Hepatocyte (in vitro differentiated cells): ENCODE measurements around the gene EPHA4. TPM values are rescaled to one million over a fixed set of nuclear protein-coding genes. Genes with fewer than 3 reads are reported as not detected.

Experiments
- DNase-seq: peaks from one replicate; pipeline ENCODE4 v3.0.0-alpha.2; 2016; ENCODE audit warnings: low spot score
- H2AFZ ChIP-seq: fragments of 200-600 bp; sonication (generic); 2 replicates; pipeline ENCODE4 v1.6.0; 2016; ENCODE audit warnings: antibody characterized with exemption, mild to moderate bottlenecking
- H3K27ac ChIP-seq: fragments of 200-600 bp; sonication (generic); 2 replicates; pipeline ENCODE4 v1.5.1; 2016; ENCODE audit warnings: mild to moderate bottlenecking
- H3K27me3 ChIP-seq: fragments of 200-600 bp; sonication (generic); 2 replicates; pipeline ENCODE4 v1.6.1; 2016
- H3K36me3 ChIP-seq: fragments of 200-600 bp; sonication (generic); replicated peaks from 2 replicates; pipeline ENCODE4 v1.5.1; 2016; ENCODE audit warnings: low read depth; ENCODE audit not compliant: insufficient read depth
- H3K4me1 ChIP-seq: fragments of 200-600 bp; sonication (generic); 2 replicates; pipeline ENCODE4 v1.5.1; 2016; ENCODE audit warnings: mild to moderate bottlenecking, moderate library complexity; ENCODE audit not compliant: insufficient read depth
- H3K4me2 ChIP-seq: fragments of 200-600 bp; sonication (generic); 2 replicates; pipeline ENCODE4 v1.6.0; 2016
- H3K4me3 ChIP-seq: fragments of 200-600 bp; sonication (generic); 2 replicates; pipeline ENCODE4 v1.5.1; 2016; ENCODE audit warnings: mild to moderate bottlenecking
- H3K79me2 ChIP-seq: fragments of 200-600 bp; sonication (generic); 2 replicates; pipeline ENCODE4 v1.6.0; 2017; ENCODE audit warnings: mild to moderate bottlenecking
- H3K9me2 ChIP-seq: fragments of 200-600 bp; sonication (generic); replicated peaks from 2 replicates; pipeline ENCODE4 v1.6.0; 2017; ENCODE audit warnings: mild to moderate bottlenecking; ENCODE audit not compliant: insufficient read depth
- H3K9me3 ChIP-seq: fragments of 200-600 bp; sonication (generic); 2 replicates; pipeline ENCODE4 v1.5.1; 2016; ENCODE audit warnings: low read depth, mild to moderate bottlenecking
- H4K20me1 ChIP-seq: fragments of 200-600 bp; sonication (generic); 2 replicates; pipeline ENCODE4 v1.6.0; 2016; ENCODE audit warnings: mild to moderate bottlenecking; ENCODE audit not compliant: insufficient read depth, poor library complexity, severe bottlenecking
- CTCF ChIP-seq: fragments of 200-600 bp; sonication (generic); IDR thresholded peaks from 2 replicates; pipeline ENCODE4 v1.5.1; 2016; ENCODE audit warnings: antibody characterized with exemption, mild to moderate bottlenecking; ENCODE audit not compliant: poor library complexity
- EZH2 ChIP-seq: fragments of 200-600 bp; sonication (generic); IDR thresholded peaks from 2 replicates; pipeline ENCODE4 v1.6.1; 2016; ENCODE audit warnings: antibody characterized with exemption, mild to moderate bottlenecking, borderline replicate concordance
- EZH2phosphoT487 ChIP-seq: fragments of 200-600 bp; sonication (generic); IDR thresholded peaks from one replicate; pipeline ENCODE4 v1.6.1; 2018; ENCODE audit warnings: antibody characterized with exemption, mild to moderate bottlenecking, low read depth, moderate library complexity; ENCODE audit not compliant: unreplicated experiment, severe bottlenecking
- WGBS: methylation state at CpG from one replicate; pipeline ENCODE4 v1.1.6; 2016; ENCODE audit warnings: low lambda C conversion rate; ENCODE audit errors: missing lambda C conversion rate; 5-methylcytosine and 5-hydroxymethylcytosine counted together
- polyA plus RNA-seq: library from polyadenylated mRNA; unstranded; fragments of >200 nt; fragmentation: Nextera tagmentation; extraction: Ambion mirVana; gene quantifications from 2 replicates; pipeline ENCODE4 v1.2.1, GENCODE V29; 2016
- total RNA-seq: library from RNA; depleted of rRNA; stranded (reverse); fragments of >200 nt; gene quantifications from 2 replicates; pipeline ENCODE4 v1.2.3, GENCODE V29; 2014

The EPHA4 gene
- total and polyA plus RNA-seq, 2 experiments from 2014 or later, result 7.8 to 36.8 TPM

DNA sequence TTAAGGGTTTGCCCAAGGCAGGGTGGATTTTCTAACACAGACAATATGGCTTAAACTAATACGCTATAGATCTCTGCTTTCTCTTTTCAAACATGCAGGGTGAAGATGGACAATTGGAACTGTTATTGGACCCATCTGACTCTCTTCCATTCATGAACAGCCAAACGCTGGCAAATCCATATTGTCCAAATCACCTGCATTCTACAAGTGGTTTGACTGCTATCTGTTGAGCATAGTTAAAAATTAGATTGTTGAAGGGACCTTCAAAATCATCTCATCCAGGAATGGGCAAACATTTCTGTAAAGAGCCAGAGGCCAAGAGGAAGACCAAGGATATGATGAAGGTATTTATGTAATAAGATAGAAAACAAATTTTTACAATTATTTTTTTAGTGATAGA, 65.6 kb downstream of the EPHA4 start:
- TF ChIP-seq EZH2phosphoT487, result no peak
- no peak for TF ChIP-seq CTCF
- no peak for TF ChIP-seq EZH2
- peaks cover 15% of the 10 kb centered on the region for H3K79me2 ChIP-seq
- H3K9me3 ChIP-seq, result no peaks in the 10 kb centered on the region
- H4K20me1 ChIP-seq, result no peaks in the 10 kb centered on the region
- no peak overlapping the region for H3K27ac ChIP-seq
- WGBS, result 99% methylated on average over 2 of the region's 2 CpGs
- no peaks in the 10 kb centered on the region for H3K27me3 ChIP-seq
- H3K36me3 ChIP-seq, result no peaks in the 10 kb centered on the region
- H3K9me2 ChIP-seq, result no peaks in the 10 kb centered on the region
- no peak overlapping the region for H3K4me3 ChIP-seq
- no peak overlapping the region for H3K4me2 ChIP-seq
- no peak for DNase-seq
- H3K4me1 ChIP-seq, result peaks cover 5% of the 10 kb centered on the region
- no peak overlapping the region for H2AFZ ChIP-seq

GRCh38 chr2:221505605-221506004, 66.5 kb downstream of the EPHA4 start:
- no peak overlapping the region for H3K27ac ChIP-seq
- H3K79me2 ChIP-seq, result peaks cover 15% of the 10 kb centered on the region
- TF ChIP-seq EZH2phosphoT487 (no peak), EZH2 (no peak), CTCF (no peak)
- H4K20me1 ChIP-seq, result no peaks in the 10 kb centered on the region
- H3K4me2 ChIP-seq, result no peak overlapping the region
- H3K4me1 ChIP-seq, result peaks cover 14% of the 10 kb centered on the region
- H2AFZ ChIP-seq, result no peak overlapping the region
- no peak for DNase-seq
- no peaks in the 10 kb centered on the region for H3K36me3 ChIP-seq
- WGBS, result 97% methylated on average over 4 of the region's 4 CpGs
- H3K9me3 ChIP-seq, result no peaks in the 10 kb centered on the region
- H3K27me3 ChIP-seq, result no peaks in the 10 kb centered on the region
- H3K4me3 ChIP-seq, result no peak overlapping the region
- H3K9me2 ChIP-seq, result no peaks in the 10 kb centered on the region

GRCh38 chr2:221504905-221505304, 67.2 kb downstream of the EPHA4 start:
- H3K9me2 ChIP-seq, result no peaks in the 10 kb centered on the region
- no peak for TF ChIP-seq EZH2phosphoT487
- no peak for TF ChIP-seq EZH2

DNA sequence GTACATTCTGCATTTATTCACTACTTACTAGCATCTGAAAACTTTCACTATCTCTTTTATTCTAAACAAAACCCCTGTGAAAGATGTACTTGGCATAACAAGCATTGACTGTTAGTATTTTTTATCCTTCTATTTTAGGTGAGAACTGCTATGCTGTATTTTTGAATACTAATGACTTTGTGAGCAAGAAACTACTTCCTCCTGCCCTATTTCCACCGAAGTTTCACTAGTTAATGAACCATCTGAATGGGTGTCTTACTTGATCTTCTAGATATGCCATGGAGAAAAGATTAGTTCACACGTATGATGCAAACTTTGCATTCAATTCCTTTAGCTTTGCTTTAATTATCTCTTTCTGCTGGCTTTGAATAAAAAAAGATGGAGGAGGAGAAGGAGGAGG, 68.1 kb downstream of the EPHA4 start:
- H3K9me2 ChIP-seq, result no peaks in the 10 kb centered on the region
- H3K4me3 ChIP-seq, result no peak overlapping the region
- no peaks in the 10 kb centered on the region for H3K27me3 ChIP-seq
- no peaks in the 10 kb centered on the region for H3K9me3 ChIP-seq
- H3K79me2 ChIP-seq, result peaks cover 11% of the 10 kb centered on the region
- H4K20me1 ChIP-seq, result no peaks in the 10 kb centered on the region
- H3K4me2 ChIP-seq, result no peak overlapping the region
- WGBS, result 53% methylated on average over 2 of the region's 2 CpGs
- no peak overlapping the region for H2AFZ ChIP-seq
- peaks cover 14% of the 10 kb centered on the region for H3K4me1 ChIP-seq
- H3K36me3 ChIP-seq, result no peaks in the 10 kb centered on the region
- H3K27ac ChIP-seq, result no peak overlapping the region
- no peak for DNase-seq
- TF ChIP-seq CTCF (no peak), EZH2phosphoT487 (no peak), EZH2 (no peak)

More at GRCh38 chr2:221504905-221505304, 67.2 kb downstream of the EPHA4 start:
- no peak overlapping the region for H3K4me2 ChIP-seq
- H3K79me2 ChIP-seq, result peaks cover 15% of the 10 kb centered on the region
- H4K20me1 ChIP-seq, result no peaks in the 10 kb centered on the region
- WGBS, result 100% methylated on average over 1 of the region's 1 CpG
- no peak overlapping the region for H3K27ac ChIP-seq
- DNase-seq, result no peak
- H3K4me3 ChIP-seq, result no peak overlapping the region
- H3K27me3 ChIP-seq, result no peaks in the 10 kb centered on the region
- H3K4me1 ChIP-seq, result peaks cover 14% of the 10 kb centered on the region
- H3K36me3 ChIP-seq, result no peaks in the 10 kb centered on the region
- no peak overlapping the region for H2AFZ ChIP-seq
- no peaks in the 10 kb centered on the region for H3K9me3 ChIP-seq
